Tibial artery (tissue), 4 donors: ENCODE data around the gene LETMD1.

Experiments used
- DNase-seq, 2 donors: peaks; one replicate each; pipeline ENCODE4 v3.0.0-alpha.2; 2019
- H3K27ac ChIP-seq, 2 donors: fragments of 200-600 bp; sonication (generic) in 1 of 2; 1 replicate in 1 of 2; 2 replicates in 1 of 2; pipeline ENCODE4 v1.5.1; 2018 to 2019; ENCODE audit warnings: mild to moderate bottlenecking in 1 of 2
- H3K27me3 ChIP-seq, 2 donors: fragments of 200-600 bp; sonication (generic) in 1 of 2; one replicate each; pipeline versions ENCODE4 v1.5.1 to v1.6.0; 2016 to 2019
- H3K36me3 ChIP-seq, 3 donors: fragments of 200-600 bp; sonication (generic) in 2 of 3; one replicate each; pipeline ENCODE4 v1.5.1; 2016 to 2019; ENCODE audit warnings: mild to moderate bottlenecking in 2 of 3
- H3K4me1 ChIP-seq, 4 donors: fragments of 200-600 bp; sonication (generic) in 2 of 4; 1 replicate in 3 of 4; 2 replicates in 1 of 4; pipeline ENCODE4 v1.5.1; 2016 to 2019
- H3K4me3 ChIP-seq, 2 donors: fragments of 200-600 bp; sonication (generic) in 1 of 2; 1 replicate in 1 of 2; 2 replicates in 1 of 2; pipeline ENCODE4 v1.5.1; 2018 to 2019; ENCODE audit warnings: mild to moderate bottlenecking in 2 of 2
- H3K9me3 ChIP-seq, 3 donors: fragments of 200-600 bp; sonication (generic) in 1 of 3; one replicate each; pipeline ENCODE4 v1.5.1; 2016 to 2019
- intact Hi-C: fragments of 100-400 bp; cut with DNase I; formaldehyde crosslinking; loops from one replicate; pipeline ENCODE4 v1.15.0; 2023; ENCODE audit warnings: low total_unique reads
- TF ChIP-seq, protein P1 (sequence below), 2 experiments: fragments of 200-600 bp in 1 of 2; fragments of 450-650 bp in 1 of 2; IDR thresholded peaks; one replicate each; pipeline ENCODE4 v1.5.1; 2017 to 2019; ENCODE audit warnings: antibody characterized with exemption in 2 of 2, mild to moderate bottlenecking in 1 of 2, moderate library complexity in 1 of 2

Gene LETMD1

DNA sequence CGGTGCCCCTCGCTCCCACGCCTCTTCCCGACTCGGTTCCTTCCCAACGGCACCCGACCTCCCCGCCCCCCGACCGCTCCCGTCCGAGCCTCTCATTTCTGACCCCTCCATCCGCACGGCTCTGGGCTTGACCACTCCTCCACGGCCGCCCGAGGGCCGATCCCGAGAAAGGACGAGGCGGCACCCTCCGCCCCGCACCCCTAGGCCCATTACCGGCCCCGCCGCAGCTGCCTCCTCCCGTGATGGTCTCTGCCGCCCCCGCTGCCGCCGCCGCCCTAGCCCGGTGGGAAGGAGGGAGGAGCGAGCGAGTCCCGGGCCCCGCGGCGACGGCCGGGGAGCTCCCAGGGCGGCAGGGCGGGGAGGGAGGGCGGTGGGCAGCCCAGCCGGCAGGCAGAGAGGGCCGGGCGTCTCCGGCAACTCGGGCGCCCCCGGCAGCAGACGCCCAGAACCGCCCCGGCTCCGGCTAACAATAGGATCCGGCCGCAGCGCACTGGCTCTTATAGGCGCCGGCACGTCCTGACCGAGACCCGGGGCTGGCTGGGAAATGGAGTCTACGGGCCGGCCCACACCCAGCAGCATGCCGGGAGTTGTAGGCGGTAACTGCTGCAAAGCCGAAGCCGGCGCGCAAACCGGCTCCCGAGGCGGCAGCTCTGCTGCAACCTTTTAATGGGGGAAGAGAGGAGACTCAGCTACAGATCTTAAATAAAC lies 35.2 kb downstream of the LETMD1 start, which contains the start of gene CSRNP2:
TSS of gene CSRNP2 (minus strand) at position 471 of the 708 bp plus-strand sequence. CDS start 7,035 bp downstream, outside the sequence.
- intact Hi-C loops: no loop called here
- peaks cover 0 to 30% (median 15%) of the 10 kb centered on the region in 4 donors for H3K4me1 ChIP-seq
- H3K27ac ChIP-seq: peak within 1 kb of the TSS; percentile 90 to 98
- H3K27me3 ChIP-seq: no peaks in the 10 kb centered on the region
- H3K36me3 ChIP-seq: no peaks in the 10 kb centered on the region
- peak; percentile 96 to 98 for DNase-seq
- TF ChIP-seq, protein P1, sequence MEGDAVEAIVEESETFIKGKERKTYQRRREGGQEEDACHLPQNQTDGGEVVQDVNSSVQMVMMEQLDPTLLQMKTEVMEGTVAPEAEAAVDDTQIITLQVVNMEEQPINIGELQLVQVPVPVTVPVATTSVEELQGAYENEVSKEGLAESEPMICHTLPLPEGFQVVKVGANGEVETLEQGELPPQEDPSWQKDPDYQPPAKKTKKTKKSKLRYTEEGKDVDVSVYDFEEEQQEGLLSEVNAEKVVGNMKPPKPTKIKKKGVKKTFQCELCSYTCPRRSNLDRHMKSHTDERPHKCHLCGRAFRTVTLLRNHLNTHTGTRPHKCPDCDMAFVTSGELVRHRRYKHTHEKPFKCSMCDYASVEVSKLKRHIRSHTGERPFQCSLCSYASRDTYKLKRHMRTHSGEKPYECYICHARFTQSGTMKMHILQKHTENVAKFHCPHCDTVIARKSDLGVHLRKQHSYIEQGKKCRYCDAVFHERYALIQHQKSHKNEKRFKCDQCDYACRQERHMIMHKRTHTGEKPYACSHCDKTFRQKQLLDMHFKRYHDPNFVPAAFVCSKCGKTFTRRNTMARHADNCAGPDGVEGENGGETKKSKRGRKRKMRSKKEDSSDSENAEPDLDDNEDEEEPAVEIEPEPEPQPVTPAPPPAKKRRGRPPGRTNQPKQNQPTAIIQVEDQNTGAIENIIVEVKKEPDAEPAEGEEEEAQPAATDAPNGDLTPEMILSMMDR (IDR thresholded peaks at IDR 0.05): no peak
- H3K4me3 ChIP-seq: peak within 1 kb of the TSS; percentile 76 to 98
- no peaks in the 10 kb centered on the region for H3K9me3 ChIP-seq

DNA sequence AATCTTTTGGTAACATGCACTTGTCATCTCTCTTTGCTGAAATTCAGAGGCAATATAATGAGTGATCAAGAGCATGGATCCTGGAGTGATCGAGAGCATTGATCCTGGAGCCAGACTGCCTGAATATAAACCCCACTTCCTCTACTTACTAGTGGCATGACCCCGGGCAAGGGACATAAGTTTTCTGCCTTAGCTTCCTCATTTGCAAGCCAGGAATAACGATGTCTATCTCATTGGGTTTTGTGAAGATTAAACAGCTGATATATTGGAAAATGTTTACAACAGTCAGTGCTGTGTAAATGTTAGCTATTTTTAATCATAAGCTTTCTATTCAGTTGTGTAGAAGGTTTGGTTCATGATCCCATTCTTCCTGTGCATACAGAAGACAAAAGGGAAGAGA lies 37.6 kb downstream of the LETMD1 start:
- intact Hi-C loops: loop anchor here (5.0 kb wide), 1 partner anchor 127 kb away; no protein-coding TSS in a partner anchor
- TF ChIP-seq, protein P1 (IDR thresholded peaks at IDR 0.05): no peak
- H3K36me3 ChIP-seq: peaks cover 0 to 11% (median 0%) of the 10 kb centered on the region in 3 donors
- peaks cover 0 to 22% (median 10%) of the 10 kb centered on the region in 4 donors for H3K4me1 ChIP-seq
- no peaks in the 10 kb centered on the region for H3K9me3 ChIP-seq
- no peak overlapping the region for H3K27ac ChIP-seq
- H3K27me3 ChIP-seq: no peaks in the 10 kb centered on the region
- no peak for DNase-seq
- H3K4me3 ChIP-seq: no peak overlapping the region

DNA sequence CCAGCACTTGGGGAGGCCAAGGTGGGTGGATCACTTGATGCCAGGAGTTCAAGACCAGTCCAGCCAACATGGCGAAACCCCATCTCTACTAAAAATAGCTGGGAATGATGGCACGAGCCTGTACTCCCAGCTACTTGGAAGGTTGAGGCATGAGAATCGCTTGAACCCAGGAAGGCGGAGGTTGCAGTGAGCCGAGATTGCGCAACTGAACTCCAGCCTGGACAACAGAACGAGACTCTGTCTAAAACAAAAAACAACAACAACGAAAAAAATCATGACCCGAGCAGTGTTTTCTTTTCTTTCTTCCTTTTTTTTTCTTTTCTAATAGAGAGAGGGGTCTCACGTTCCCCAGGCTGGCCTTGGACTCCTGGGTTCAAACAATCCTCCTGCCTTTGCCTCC lies 38.8 kb downstream of the LETMD1 start:
- H3K36me3 ChIP-seq: peaks cover 0 to 16% (median 2%) of the 10 kb centered on the region in 3 donors
- H3K9me3 ChIP-seq: no peaks in the 10 kb centered on the region
- TF ChIP-seq, protein P1 (IDR thresholded peaks at IDR 0.05): no peak
- H3K27me3 ChIP-seq: no peaks in the 10 kb centered on the region
- intact Hi-C loops: loop anchor here (5.0 kb wide), 1 partner anchor 125 kb away; no protein-coding TSS in a partner anchor
- no peak overlapping the region for H3K27ac ChIP-seq
- DNase-seq: no peak
- peaks cover 0 to 10% (median 5%) of the 10 kb centered on the region in 4 donors for H3K4me1 ChIP-seq
- no peak overlapping the region for H3K4me3 ChIP-seq

DNA sequence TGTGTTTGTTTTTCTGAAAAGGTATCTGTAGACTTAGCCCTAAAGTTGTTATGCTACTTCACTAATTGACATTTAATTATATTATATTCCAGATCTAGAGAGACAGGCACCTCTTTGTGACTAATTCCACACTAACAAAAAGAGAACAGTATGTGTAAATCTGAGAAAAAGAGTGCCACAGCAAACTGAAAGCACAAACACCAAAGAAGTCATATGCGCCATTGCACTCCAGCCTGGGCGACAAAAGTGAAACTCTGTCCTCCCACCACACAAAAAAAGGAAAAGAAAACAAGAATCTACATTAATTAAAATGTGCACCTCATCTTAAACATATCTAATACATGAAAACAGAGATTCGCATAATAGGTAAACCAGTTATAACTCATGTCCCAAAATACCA lies 39.7 kb downstream of the LETMD1 start:
- TF ChIP-seq, protein P1 (IDR thresholded peaks at IDR 0.05): no peak
- Histone ChIP-seq H3K4me3 (no peak overlapping the region), H3K36me3 (peaks cover 3 to 24% (median 8%) of the 10 kb centered on the region in 3 donors), H3K4me1 (peaks cover 0 to 5% (median 0%) of the 10 kb centered on the region in 4 donors), H3K9me3 (no peaks in the 10 kb centered on the region), H3K27me3 (no peaks in the 10 kb centered on the region), H3K27ac (no peak overlapping the region)
- intact Hi-C loops: loop anchor here (5.0 kb wide), 1 partner anchor 124 kb away; no protein-coding TSS in a partner anchor
- DNase-seq: no peak

DNA sequence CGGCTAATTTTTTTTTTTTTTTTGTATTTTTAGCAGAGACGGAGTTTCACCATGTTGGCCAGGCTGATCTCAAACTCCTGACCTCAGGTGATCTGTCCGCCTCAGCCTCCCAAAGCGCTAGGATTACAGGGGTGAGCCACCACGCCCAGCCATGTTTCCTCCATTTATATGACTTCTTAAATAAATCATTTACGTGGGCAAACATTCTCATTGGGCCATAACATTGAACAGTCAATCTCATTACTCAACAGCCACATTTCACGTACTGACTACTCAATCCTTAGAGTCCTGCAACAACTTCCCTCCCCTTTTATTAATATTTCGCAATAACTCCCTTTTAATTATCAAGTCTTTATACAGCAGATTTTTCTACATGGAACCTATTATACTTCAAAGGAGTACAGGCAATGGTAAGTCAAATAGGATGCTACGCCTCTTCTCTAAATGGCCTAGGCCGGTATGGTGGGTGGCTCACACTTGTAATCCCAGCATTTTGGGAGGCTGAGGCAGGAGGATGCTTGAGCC lies 42.6 kb downstream of the LETMD1 start:
- intact Hi-C loops: no loop called here

More for the DNA sequence above, 42.6 kb downstream of the LETMD1 start:
- Histone ChIP-seq H3K27me3 (no peaks in the 10 kb centered on the region), H3K36me3 (peaks cover 24 to 52% (median 25%) of the 10 kb centered on the region in 3 donors), H3K9me3 (no peaks in the 10 kb centered on the region), H3K4me3 (no peak overlapping the region), H3K4me1 (no peaks in the 10 kb centered on the region), H3K27ac (no peak overlapping the region)
- DNase-seq: no peak
- TF ChIP-seq, protein P1 (IDR thresholded peaks at IDR 0.05): no peak
